ENCODE data around the gene SLC39A12. TPM values are rescaled to one million over a fixed set of nuclear protein-coding genes. Genes with fewer than 3 reads are reported as not detected.

The SLC39A12 gene
- total RNA-seq, 1 experiment from 2014 or later = not detected

- DNase-seq (ENCODE audit: low read depth) = peak; percentile 48
Observed at GRCh38 chr10:18044976-18045720, 93.4 kb downstream of the SLC39A12 start.

- DNase-seq (ENCODE audit: low read depth) = no peak
Observed at GRCh38 chr10:18056583-18056982, 104.9 kb downstream of the SLC39A12 start.

- DNase-seq (ENCODE audit: low read depth) = no peak
Observed at GRCh38 chr10:18059826-18060559, 108.3 kb downstream of the SLC39A12 start.

GRCh38 chr10:18066947-18067346 is 115.2 kb downstream of the SLC39A12 start:
- peak; percentile 2 for DNase-seq (ENCODE audit: low read depth)

GRCh38 chr10:18068401-18068800 is 116.7 kb downstream of the SLC39A12 start:
- DNase-seq (ENCODE audit: low read depth) = no peak

- DNase-seq (ENCODE audit: low read depth) = no peak
Observed at GRCh38 chr10:18071591-18071990, 119.9 kb downstream of the SLC39A12 start.

GRCh38 chr10:18073314-18073713 is 121.6 kb downstream of the SLC39A12 start:
- DNase-seq (ENCODE audit: low read depth) = no peak

GRCh38 chr10:18075881-18076280 is 124.2 kb downstream of the SLC39A12 start:
- no peak for DNase-seq (ENCODE audit: low read depth)

GRCh38 chr10:18079665-18080295 is 128.1 kb downstream of the SLC39A12 start:
- DNase-seq (ENCODE audit: low read depth) = no peak

GRCh38 chr10:18082381-18082780 is 130.7 kb downstream of the SLC39A12 start:
- DNase-seq (ENCODE audit: low read depth) = no peak

GRCh38 chr10:18085855-18086254 is 134.1 kb downstream of the SLC39A12 start:
- DNase-seq (ENCODE audit: low read depth) = no peak

- DNase-seq (ENCODE audit: low read depth) = no peak
Observed at GRCh38 chr10:18086746-18087145, 135.0 kb downstream of the SLC39A12 start.

GRCh38 chr10:18087355-18087754 is 135.6 kb downstream of the SLC39A12 start:
- no peak for DNase-seq (ENCODE audit: low read depth)

Other genes starting within 250 kb of the SLC39A12 start
- 0.02 TPM in 1 of 2 replicates, not detected in the other for gene TMEM236, start 199.7 kb upstream of the SLC39A12 start, total RNA-seq (2014; rRNA removed; shearing (Covaris generic))
- gene MRC1, start 142.6 kb upstream of the SLC39A12 start, total RNA-seq (2014; rRNA removed; shearing (Covaris generic)) = 0.03 TPM in 1 of 2 replicates, not detected in the other
- gene CACNB2, start 188.5 kb downstream of the SLC39A12 start, total RNA-seq (2014; rRNA removed; shearing (Covaris generic)) = 0.03 TPM in 1 of 2 replicates, not detected in the other